HepG2 (cell line): ENCODE data around the gene ABCC3. TPM values are rescaled to one million over a fixed set of nuclear protein-coding genes. Genes with fewer than 3 reads are reported as not detected.

Experiments used
- ARHGAP35 ChIP-seq: sonication (generic); formaldehyde crosslinking; IDR thresholded peaks from 2 replicates; pipeline ENCODE4 v1.9.0; 2022; ENCODE audit warnings: mild to moderate bottlenecking, inconsistent platforms, moderate library complexity, missing genetic modification reagents, borderline replicate concordance
- BRCA1 ChIP-seq: sonication (generic); formaldehyde crosslinking; IDR thresholded peaks from 2 replicates; pipeline ENCODE4 v1.4.0; 2020; ENCODE audit warnings: missing genetic modification reagents
- GLI4 ChIP-seq: sonication (generic); formaldehyde crosslinking; IDR thresholded peaks from 2 replicates; pipeline ENCODE4 v1.5.1; 2020; ENCODE audit warnings: missing genetic modification reagents, mild to moderate bottlenecking, moderate library complexity, borderline replicate concordance
- HNRNPL ChIP-seq: fragments of 200-400 bp; formaldehyde crosslinking; IDR thresholded peaks from 2 replicates; pipeline ENCODE4 v1.6.1; 2017; ENCODE audit warnings: mild to moderate bottlenecking, low read depth, low read length
- HOXA7 ChIP-seq: sonication (generic); formaldehyde crosslinking; IDR thresholded peaks from 2 replicates; pipeline ENCODE4 v1.8.1; 2022; ENCODE audit warnings: mild to moderate bottlenecking, missing genetic modification reagents, moderate library complexity
- KLF15 ChIP-seq: sonication (generic); formaldehyde crosslinking; IDR thresholded peaks from 2 replicates; pipeline ENCODE4 v1.8.1; 2023; ENCODE audit warnings: borderline replicate concordance, mild to moderate bottlenecking, inconsistent platforms, missing genetic modification reagents, mixed read lengths
- MEIS2 ChIP-seq: sonication (generic); formaldehyde crosslinking; IDR thresholded peaks from 2 replicates; pipeline ENCODE4 v1.9.0; 2021; ENCODE audit warnings: mild to moderate bottlenecking, missing genetic modification reagents
- MIER3 ChIP-seq: IDR thresholded peaks from 2 replicates; pipeline ENCODE4 v1.6.1; 2016; ENCODE audit warnings: missing compliant biosample characterization, borderline replicate concordance
- NAIF1 ChIP-seq: sonication (generic); formaldehyde crosslinking; IDR thresholded peaks from 2 replicates; pipeline ENCODE4 v1.5.0; 2020; ENCODE audit warnings: mild to moderate bottlenecking, missing genetic modification reagents, borderline replicate concordance
- PAF1 ChIP-seq: IDR thresholded peaks from 2 replicates; pipeline ENCODE4 v1.6.1; 2016; ENCODE audit warnings: missing genetic modification reagents, missing compliant biosample characterization
- RFXANK ChIP-seq: IDR thresholded peaks from 2 replicates; pipeline ENCODE4 v1.6.1; 2016
- TCF7L2 ChIP-seq: IDR thresholded peaks from 2 replicates; pipeline ENCODE4 v1.6.1; 2011; ENCODE audit warnings: mild to moderate bottlenecking, low read depth, low read length, moderate library complexity
- U2AF2 ChIP-seq: fragments of 200-400 bp; formaldehyde crosslinking; IDR thresholded peaks from 2 replicates; pipeline ENCODE4 v1.6.1; 2017; ENCODE audit warnings: low read depth, mild to moderate bottlenecking, low read length
- ZNF260 ChIP-seq: sonication (generic); formaldehyde crosslinking; IDR thresholded peaks from 2 replicates; pipeline ENCODE4 v1.4.0; 2020; ENCODE audit warnings: missing genetic modification reagents, low read depth, mild to moderate bottlenecking, borderline replicate concordance
- ZNF556 ChIP-seq: sonication (generic); formaldehyde crosslinking; IDR thresholded peaks from 2 replicates; pipeline ENCODE4 v1.4.0; 2020; ENCODE audit warnings: mild to moderate bottlenecking, missing genetic modification reagents, borderline replicate concordance
- ZNF564 ChIP-seq: sonication (generic); formaldehyde crosslinking; IDR thresholded peaks from 2 replicates; pipeline ENCODE4 v1.8.1; 2023; ENCODE audit warnings: mild to moderate bottlenecking, missing genetic modification reagents
- ZNF652 ChIP-seq: IDR thresholded peaks from 2 replicates; pipeline ENCODE4 v1.6.1; 2016; ENCODE audit warnings: low read depth, borderline replicate concordance
- ZNF724P ChIP-seq: sonication (generic); formaldehyde crosslinking; IDR thresholded peaks from 2 replicates; pipeline ENCODE4 v1.8.0; 2022; ENCODE audit warnings: missing genetic modification reagents, borderline replicate concordance
- polyA plus RNA-seq, 8 experiments: library from polyadenylated mRNA; depleted of rRNA in 3 of 8; stranded (reverse) in 7 of 8; unstranded in 1 of 8; fragments of >200 nt; fragmentation: Illumina TruSeq in 4 of 8; extraction: Trizol in 4 of 8; gene quantifications; 2 replicates each; pipeline versions ENCODE4 v1.2.1 to v1.2.3, GENCODE V29; 2011 to 2016; ENCODE audit warnings: low read depth in 4 of 8, missing spikeins in 1 of 8, mixed read lengths in 1 of 8; ENCODE audit not compliant: insufficient read depth in 1 of 8
- total RNA-seq, 5 experiments: library from RNA; depleted of rRNA; stranded (reverse); fragments of >200 nt; fragmentation: Illumina TruSeq; extraction: Trizol; gene quantifications; 2 replicates each; pipeline ENCODE4 v1.2.3, GENCODE V29; 2016; ENCODE audit warnings: low read depth in 1 of 5
- TF ChIP-seq, protein P1 (sequence below): sonication (generic); formaldehyde crosslinking; IDR thresholded peaks from 2 replicates; pipeline ENCODE4 v1.9.0; 2021; ENCODE audit warnings: missing genetic modification reagents, mild to moderate bottlenecking, borderline replicate concordance
- TF ChIP-seq, protein P2 (sequence below): sonication (generic); formaldehyde crosslinking; IDR thresholded peaks from 2 replicates; pipeline ENCODE4 v1.5.0; 2020; ENCODE audit warnings: mild to moderate bottlenecking, missing genetic modification reagents, borderline replicate concordance
- TF ChIP-seq, protein P3 (sequence below): sonication (generic); formaldehyde crosslinking; IDR thresholded peaks from 2 replicates; pipeline ENCODE4 v1.5.1; 2020; ENCODE audit warnings: missing genetic modification reagents, mild to moderate bottlenecking, borderline replicate concordance

Gene ABCC3
- total and polyA plus RNA-seq, 2 of the 13 experiments (the other 11 are each of a cell fraction or from before 2014, with no cell fraction given), result 25.2 to 50.7 TPM

DNA sequence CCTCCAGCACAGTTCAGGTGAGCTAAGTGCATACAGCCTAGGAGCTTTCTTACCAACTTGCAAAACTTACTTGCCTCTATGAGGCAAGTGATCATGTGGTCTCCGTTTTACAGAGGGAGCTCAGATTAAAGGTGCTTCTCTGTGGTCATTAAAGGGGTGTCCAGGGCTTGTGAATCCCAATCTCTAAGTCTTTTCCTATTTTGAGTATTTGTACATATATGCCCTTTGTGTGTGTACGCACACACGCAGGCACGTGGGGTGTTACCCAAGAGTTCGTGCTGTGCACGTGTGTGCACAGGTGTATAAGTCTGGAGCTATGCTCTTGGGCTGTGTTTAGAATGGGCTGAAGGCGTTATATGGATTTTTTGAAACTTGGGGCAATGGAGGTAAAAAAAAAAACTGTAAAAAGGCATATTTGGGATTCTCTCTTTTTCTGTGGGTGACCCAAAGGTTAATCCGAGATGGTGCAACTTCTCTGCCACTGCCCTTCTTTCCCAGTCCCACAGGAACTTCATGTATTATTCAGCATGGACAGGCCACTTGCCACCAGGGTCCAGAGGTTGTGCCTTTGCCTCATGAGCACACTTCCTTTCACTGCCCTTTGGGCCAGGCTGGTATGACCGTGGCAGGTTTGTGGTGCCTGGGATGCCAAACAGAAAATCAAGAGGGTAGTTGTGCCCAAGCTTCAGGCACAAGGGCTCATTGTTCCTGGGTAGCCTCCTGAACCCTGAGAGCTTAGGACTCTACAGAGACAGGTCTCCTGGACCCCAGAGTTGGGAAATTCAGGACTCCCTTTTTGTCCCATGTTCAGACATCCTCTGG, 1.5 kb downstream of the ABCC3 start (continued):
- TF ChIP-seq KLF15, result no peak
- TF ChIP-seq PAF1 (CRISPR knock-in tag), result no peak
- TF ChIP-seq U2AF2, result no peak
- TF ChIP-seq BRCA1 (CRISPR knock-in tag), result 0 out of 2 replicates have a peak, but pooled peaks have one; percentile 51
- TF ChIP-seq ZNF652 (CRISPR knock-in tag), result 0 out of 2 replicates have a peak, but pooled peaks have one; percentile 46
- TF ChIP-seq MIER3, result no peak
- peak; percentile 98 for TF ChIP-seq HNRNPL
- no peak for TF ChIP-seq ZNF260 (CRISPR knock-in tag)
- TF ChIP-seq NAIF1 (CRISPR knock-in tag), result no peak
- 0 out of 2 replicates have a peak, but pooled peaks have one; percentile 24 for TF ChIP-seq MEIS2 (CRISPR knock-in tag)
- TF ChIP-seq, protein P1, sequence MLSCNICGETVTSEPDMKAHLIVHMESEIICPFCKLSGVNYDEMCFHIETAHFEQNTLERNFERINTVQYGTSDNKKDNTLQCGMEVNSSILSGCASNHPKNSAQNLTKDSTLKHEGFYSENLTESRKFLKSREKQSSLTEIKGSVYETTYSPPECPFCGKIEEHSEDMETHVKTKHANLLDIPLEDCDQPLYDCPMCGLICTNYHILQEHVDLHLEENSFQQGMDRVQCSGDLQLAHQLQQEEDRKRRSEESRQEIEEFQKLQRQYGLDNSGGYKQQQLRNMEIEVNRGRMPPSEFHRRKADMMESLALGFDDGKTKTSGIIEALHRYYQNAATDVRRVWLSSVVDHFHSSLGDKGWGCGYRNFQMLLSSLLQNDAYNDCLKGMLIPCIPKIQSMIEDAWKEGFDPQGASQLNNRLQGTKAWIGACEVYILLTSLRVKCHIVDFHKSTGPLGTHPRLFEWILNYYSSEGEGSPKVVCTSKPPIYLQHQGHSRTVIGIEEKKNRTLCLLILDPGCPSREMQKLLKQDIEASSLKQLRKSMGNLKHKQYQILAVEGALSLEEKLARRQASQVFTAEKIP (CRISPR knock-in tag), result no peak
- no peak for TF ChIP-seq TCF7L2
- TF ChIP-seq ARHGAP35 (CRISPR knock-in tag), result no peak
- no peak for TF ChIP-seq GLI4 (CRISPR knock-in tag)
- TF ChIP-seq ZNF556, result no peak
- no peak for TF ChIP-seq HOXA7 (CRISPR knock-in tag)
- 0 out of 2 replicates have a peak, but pooled peaks have one; percentile 27 for TF ChIP-seq RFXANK
- TF ChIP-seq, protein P2, sequence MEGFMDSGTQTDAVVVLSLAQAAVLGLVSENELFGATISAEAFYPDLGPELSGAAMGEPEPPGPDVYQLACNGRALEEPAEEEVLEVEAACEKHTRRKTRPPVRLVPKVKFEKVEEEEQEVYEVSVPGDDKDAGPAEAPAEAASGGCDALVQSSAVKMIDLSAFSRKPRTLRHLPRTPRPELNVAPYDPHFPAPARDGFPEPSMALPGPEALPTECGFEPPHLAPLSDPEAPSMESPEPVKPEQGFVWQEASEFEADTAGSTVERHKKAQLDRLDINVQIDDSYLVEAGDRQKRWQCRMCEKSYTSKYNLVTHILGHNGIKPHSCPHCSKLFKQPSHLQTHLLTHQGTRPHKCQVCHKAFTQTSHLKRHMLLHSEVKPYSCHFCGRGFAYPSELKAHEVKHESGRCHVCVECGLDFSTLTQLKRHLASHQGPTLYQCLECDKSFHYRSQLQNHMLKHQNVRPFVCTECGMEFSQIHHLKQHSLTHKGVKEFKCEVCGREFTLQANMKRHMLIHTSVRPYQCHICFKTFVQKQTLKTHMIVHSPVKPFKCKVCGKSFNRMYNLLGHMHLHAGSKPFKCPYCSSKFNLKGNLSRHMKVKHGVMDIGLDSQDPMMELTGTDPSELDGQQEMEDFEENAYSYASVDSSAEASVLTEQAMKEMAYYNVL, result peak; percentile 66; the same call in 1 of the 2 replicates
- TF ChIP-seq, protein P3, sequence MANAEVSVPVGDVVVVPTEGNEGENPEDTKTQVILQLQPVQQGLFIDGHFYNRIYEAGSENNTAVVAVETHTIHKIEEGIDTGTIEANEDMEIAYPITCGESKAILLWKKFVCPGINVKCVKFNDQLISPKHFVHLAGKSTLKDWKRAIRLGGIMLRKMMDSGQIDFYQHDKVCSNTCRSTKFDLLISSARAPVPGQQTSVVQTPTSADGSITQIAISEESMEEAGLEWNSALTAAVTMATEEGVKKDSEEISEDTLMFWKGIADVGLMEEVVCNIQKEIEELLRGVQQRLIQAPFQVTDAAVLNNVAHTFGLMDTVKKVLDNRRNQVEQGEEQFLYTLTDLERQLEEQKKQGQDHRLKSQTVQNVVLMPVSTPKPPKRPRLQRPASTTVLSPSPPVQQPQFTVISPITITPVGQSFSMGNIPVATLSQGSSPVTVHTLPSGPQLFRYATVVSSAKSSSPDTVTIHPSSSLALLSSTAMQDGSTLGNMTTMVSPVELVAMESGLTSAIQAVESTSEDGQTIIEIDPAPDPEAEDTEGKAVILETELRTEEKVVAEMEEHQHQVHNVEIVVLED (CRISPR knock-in tag), result peak; percentile 57; the same call in 1 of the 2 replicates
- no peak for TF ChIP-seq ZNF564 (CRISPR knock-in tag)
- TF ChIP-seq ZNF724P (CRISPR knock-in tag), result no peak
